ENCODE results near the gene C1RL. TPM values are rescaled to one million over a fixed set of nuclear protein-coding genes. Genes with fewer than 3 reads are reported as not detected.

C1RL gene
- total RNA-seq, 1 experiment from 2014 or later: 17.7 TPM

DNA sequence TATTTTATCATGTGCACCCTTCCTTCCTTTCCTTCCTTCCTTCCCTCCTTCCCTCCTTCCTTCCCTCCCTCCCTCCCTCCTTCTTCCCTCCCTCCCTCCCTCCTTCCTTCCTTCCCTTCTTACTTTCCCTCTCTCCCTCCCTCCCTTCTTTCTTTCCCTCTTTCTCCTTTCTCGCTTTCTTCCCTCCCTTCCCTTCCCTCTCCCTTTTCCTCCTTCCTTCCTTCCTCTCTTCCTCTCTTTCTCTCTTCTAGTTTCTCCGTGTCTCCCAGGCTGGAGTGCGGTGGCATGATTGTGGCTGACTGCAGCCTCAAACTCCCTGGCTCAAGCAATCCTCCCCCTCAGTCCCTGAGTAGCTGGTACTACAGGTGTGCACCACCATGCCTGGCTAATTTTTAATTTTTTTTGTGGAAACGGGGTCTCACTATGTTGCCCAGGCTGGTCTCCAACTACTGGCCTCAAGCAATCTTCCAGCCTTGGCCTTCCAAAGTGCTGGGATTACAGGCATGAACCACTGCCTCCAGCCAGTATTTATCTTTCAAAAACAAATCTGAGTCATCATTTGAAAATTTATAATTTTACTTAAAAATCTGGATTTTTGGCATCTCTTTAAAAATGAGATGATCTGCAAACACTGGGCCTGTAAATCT, 7.8 kb downstream of the C1RL start:
- Mint-ChIP-seq H3K27ac (no peak overlapping the region), H3K9me3 (peaks cover 8% of the 10 kb centered on the region), H3K27me3 (ENCODE audit: low read depth) (no peaks in the 10 kb centered on the region; the same call in 1 of the 2 replicates), H3K36me3 (peaks cover 22% of the 10 kb centered on the region), H3K4me3 (no peak overlapping the region), H3K4me1 (peaks cover 4% of the 10 kb centered on the region)
- TF ChIP-seq, protein P1, sequence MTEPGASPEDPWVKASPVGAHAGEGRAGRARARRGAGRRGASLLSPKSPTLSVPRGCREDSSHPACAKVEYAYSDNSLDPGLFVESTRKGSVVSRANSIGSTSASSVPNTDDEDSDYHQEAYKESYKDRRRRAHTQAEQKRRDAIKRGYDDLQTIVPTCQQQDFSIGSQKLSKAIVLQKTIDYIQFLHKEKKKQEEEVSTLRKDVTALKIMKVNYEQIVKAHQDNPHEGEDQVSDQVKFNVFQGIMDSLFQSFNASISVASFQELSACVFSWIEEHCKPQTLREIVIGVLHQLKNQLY (CRISPR knock-in tag; IDR thresholded peaks at IDR 0.05): no peak
- TF ChIP-seq HMGA2 (CRISPR knock-in tag; IDR thresholded peaks at IDR 0.05) (no peak), ZNF232 (CRISPR knock-in tag; IDR thresholded peaks at IDR 0.05) (no peak), STAT6 (CRISPR knock-in tag; conservative IDR thresholded peaks at IDR 0.05; ENCODE audit: low read depth) (no peak), FOXK1 (CRISPR knock-in tag; IDR thresholded peaks at IDR 0.05) (no peak), HMGXB4 (CRISPR knock-in tag; IDR thresholded peaks at IDR 0.05) (no peak), NFE2L1 (CRISPR knock-in tag; IDR thresholded peaks at IDR 0.05) (no peak), ZNF317 (CRISPR knock-in tag; IDR thresholded peaks at IDR 0.05; ENCODE audit: borderline replicate concordance, low read depth) (no peak)
- TF ChIP-seq, protein P2, sequence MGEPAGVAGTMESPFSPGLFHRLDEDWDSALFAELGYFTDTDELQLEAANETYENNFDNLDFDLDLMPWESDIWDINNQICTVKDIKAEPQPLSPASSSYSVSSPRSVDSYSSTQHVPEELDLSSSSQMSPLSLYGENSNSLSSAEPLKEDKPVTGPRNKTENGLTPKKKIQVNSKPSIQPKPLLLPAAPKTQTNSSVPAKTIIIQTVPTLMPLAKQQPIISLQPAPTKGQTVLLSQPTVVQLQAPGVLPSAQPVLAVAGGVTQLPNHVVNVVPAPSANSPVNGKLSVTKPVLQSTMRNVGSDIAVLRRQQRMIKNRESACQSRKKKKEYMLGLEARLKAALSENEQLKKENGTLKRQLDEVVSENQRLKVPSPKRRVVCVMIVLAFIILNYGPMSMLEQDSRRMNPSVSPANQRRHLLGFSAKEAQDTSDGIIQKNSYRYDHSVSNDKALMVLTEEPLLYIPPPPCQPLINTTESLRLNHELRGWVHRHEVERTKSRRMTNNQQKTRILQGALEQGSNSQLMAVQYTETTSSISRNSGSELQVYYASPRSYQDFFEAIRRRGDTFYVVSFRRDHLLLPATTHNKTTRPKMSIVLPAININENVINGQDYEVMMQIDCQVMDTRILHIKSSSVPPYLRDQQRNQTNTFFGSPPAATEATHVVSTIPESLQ (CRISPR knock-in tag; IDR thresholded peaks at IDR 0.05): no peak
- TF ChIP-seq, protein P3, sequence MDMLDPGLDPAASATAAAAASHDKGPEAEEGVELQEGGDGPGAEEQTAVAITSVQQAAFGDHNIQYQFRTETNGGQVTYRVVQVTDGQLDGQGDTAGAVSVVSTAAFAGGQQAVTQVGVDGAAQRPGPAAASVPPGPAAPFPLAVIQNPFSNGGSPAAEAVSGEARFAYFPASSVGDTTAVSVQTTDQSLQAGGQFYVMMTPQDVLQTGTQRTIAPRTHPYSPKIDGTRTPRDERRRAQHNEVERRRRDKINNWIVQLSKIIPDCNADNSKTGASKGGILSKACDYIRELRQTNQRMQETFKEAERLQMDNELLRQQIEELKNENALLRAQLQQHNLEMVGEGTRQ (CRISPR knock-in tag; IDR thresholded peaks at IDR 0.05): no peak
- CTCF ChIA-PET: interaction anchor here (2.0 kb wide), 1 partner anchor 12 kb away, joined by 7 read pairs; no protein-coding TSS in a partner anchor
- no peak for DNase-seq (ENCODE audit: low spot score)
- no peak for ATAC-seq
- POLR2A ChIA-PET: no interaction called here

DNA sequence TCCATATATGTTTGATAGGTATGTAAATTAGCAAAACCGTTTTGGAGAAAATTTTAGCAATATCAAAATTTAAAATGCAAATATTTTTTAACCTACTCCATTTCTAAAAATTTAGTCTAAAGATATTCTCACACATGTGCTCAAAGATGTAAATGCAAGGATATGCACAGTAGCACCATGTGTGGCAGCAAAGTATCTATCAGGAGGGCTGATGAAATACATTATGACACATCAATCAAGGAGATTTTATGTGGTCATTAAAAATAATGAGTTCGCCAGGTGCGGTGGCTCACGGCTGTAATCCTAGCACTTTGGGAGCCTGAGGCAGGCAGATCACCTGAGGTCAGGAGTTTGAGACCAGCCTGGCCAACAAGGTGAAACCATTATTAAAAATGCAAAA, 8.8 kb downstream of the C1RL start:
- TF ChIP-seq ZBTB21 (CRISPR knock-in tag; IDR thresholded peaks at IDR 0.05; ENCODE audit: borderline replicate concordance): no peak
- no peak for TF ChIP-seq ETV6 (CRISPR knock-in tag; IDR thresholded peaks at IDR 0.05)
- no peak for TF ChIP-seq TEAD1 (CRISPR knock-in tag; IDR thresholded peaks at IDR 0.05)
- TF ChIP-seq ZNF232 (CRISPR knock-in tag; IDR thresholded peaks at IDR 0.05): no peak
- no peak for TF ChIP-seq NR1H2 (CRISPR knock-in tag; IDR thresholded peaks at IDR 0.05)
- no peak for TF ChIP-seq TCF7 (CRISPR knock-in tag; IDR thresholded peaks at IDR 0.05; ENCODE audit: low read depth)
- TF ChIP-seq TEAD4 (CRISPR knock-in tag; IDR thresholded peaks at IDR 0.05): no peak
- POLR2A ChIA-PET: no interaction called here
- Mint-ChIP-seq H3K9me3 (no peaks in the 10 kb centered on the region), H3K4me1 (peaks cover 11% of the 10 kb centered on the region), H3K27ac (no peak overlapping the region), H3K4me3 (no peak overlapping the region), H3K36me3 (peaks cover 12% of the 10 kb centered on the region), H3K27me3 (ENCODE audit: low read depth) (no peaks in the 10 kb centered on the region; the same call in 1 of the 2 replicates)
- DNase-seq (ENCODE audit: low spot score): no peak
- ATAC-seq: no peak
- CTCF ChIA-PET: interaction anchor here (1.3 to 1.5 kb wide), 2 partner anchors 8 to 45 kb away, joined by 3 read pairs; no protein-coding TSS in a partner anchor

Data from WTC11 (cell line).